Body of pancreas (tissue), 4 donors: ENCODE results near the gene AMY1C.
"Not testable (repeated sequence)": the region's sequence is repeated elsewhere in the genome, so short reads cannot be mapped to it uniquely, and the experiment has no call there.

ENCODE experiments used
- POLR2A ChIP-seq, 3 donors: fragments of 450-650 bp; IDR thresholded peaks; one replicate each; pipeline ENCODE4 v1.6.1; 2016; ENCODE audit warnings: antibody characterized with exemption in 3 of 3, mild to moderate bottlenecking in 2 of 3
- TF ChIP-seq, protein P1 (sequence below), 7 experiments: fragments of 450-650 bp in 4 of 7; fragments of 200-600 bp in 3 of 7; sonication (generic) in 3 of 7; IDR thresholded peaks; one replicate each; pipeline ENCODE4 v1.5.1; 2016 to 2019; ENCODE audit warnings: antibody characterized with exemption in 7 of 7

DNA sequence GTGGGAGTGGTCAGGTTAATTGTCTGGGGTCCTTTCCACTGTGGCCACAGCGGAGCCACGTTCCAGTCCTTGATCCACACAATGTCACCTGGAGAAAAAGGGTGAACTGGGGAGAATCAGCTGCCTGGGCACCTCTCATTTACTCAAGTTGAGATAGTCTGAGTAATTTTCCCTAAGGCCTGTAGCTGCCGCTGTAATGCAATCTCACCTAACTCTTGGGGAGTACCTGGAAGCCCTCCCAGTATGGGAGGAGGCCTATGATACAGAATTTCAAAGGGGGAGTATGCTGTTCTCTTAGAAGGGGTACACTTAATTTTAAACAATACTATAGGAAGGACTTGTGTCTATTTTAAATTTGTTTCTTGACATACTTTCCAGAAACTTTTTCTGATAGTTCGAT is 5.2 kb upstream of the AMY1C start:
- not testable (repeated sequence) for TF ChIP-seq POLR2A (IDR thresholded peaks at IDR 0.05)
- TF ChIP-seq, protein P1, sequence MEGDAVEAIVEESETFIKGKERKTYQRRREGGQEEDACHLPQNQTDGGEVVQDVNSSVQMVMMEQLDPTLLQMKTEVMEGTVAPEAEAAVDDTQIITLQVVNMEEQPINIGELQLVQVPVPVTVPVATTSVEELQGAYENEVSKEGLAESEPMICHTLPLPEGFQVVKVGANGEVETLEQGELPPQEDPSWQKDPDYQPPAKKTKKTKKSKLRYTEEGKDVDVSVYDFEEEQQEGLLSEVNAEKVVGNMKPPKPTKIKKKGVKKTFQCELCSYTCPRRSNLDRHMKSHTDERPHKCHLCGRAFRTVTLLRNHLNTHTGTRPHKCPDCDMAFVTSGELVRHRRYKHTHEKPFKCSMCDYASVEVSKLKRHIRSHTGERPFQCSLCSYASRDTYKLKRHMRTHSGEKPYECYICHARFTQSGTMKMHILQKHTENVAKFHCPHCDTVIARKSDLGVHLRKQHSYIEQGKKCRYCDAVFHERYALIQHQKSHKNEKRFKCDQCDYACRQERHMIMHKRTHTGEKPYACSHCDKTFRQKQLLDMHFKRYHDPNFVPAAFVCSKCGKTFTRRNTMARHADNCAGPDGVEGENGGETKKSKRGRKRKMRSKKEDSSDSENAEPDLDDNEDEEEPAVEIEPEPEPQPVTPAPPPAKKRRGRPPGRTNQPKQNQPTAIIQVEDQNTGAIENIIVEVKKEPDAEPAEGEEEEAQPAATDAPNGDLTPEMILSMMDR (IDR thresholded peaks at IDR 0.05): not testable (repeated sequence)
